ENCODE measurements around the gene CLECL1.

- TF ChIP-seq, protein P1, sequence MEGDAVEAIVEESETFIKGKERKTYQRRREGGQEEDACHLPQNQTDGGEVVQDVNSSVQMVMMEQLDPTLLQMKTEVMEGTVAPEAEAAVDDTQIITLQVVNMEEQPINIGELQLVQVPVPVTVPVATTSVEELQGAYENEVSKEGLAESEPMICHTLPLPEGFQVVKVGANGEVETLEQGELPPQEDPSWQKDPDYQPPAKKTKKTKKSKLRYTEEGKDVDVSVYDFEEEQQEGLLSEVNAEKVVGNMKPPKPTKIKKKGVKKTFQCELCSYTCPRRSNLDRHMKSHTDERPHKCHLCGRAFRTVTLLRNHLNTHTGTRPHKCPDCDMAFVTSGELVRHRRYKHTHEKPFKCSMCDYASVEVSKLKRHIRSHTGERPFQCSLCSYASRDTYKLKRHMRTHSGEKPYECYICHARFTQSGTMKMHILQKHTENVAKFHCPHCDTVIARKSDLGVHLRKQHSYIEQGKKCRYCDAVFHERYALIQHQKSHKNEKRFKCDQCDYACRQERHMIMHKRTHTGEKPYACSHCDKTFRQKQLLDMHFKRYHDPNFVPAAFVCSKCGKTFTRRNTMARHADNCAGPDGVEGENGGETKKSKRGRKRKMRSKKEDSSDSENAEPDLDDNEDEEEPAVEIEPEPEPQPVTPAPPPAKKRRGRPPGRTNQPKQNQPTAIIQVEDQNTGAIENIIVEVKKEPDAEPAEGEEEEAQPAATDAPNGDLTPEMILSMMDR (conservative IDR thresholded peaks at IDR 0.05; ENCODE audit: low read depth, low read length), result no peak
- no peak for TF ChIP-seq EZH2 (IDR thresholded peaks at IDR 0.05; ENCODE audit: borderline replicate concordance, low read depth, low read length, poor library complexity, severe bottlenecking)
These were observed 2.9 kb downstream of the CLECL1 start for GRCh38 chr12:9730011-9730410.

Measured in A673 (cell line).